PFSK-1 (cell line): Measurements from ENCODE around the gene KRT25.

Experiments used
- POLR2AphosphoS5 ChIP-seq: IDR thresholded peaks from 2 replicates; pipeline ENCODE4 v1.6.1; 2012; ENCODE audit warnings: low read depth, mild to moderate bottlenecking, control low read depth, low read length, moderate library complexity
- SIN3A ChIP-seq: IDR thresholded peaks from 2 replicates; pipeline ENCODE4 v1.6.1; 2012; ENCODE audit warnings: mild to moderate bottlenecking, low read length, moderate library complexity, borderline replicate concordance; ENCODE audit not compliant: insufficient read depth
- TAF1 ChIP-seq: IDR thresholded peaks from 2 replicates; pipeline ENCODE4 v1.6.1; 2012; ENCODE audit warnings: low read length, control low read depth, borderline replicate concordance; ENCODE audit not compliant: insufficient read depth
- TF ChIP-seq, protein P1 (sequence below), 2 experiments: IDR thresholded peaks; 2 replicates each; pipeline versions ENCODE4 v1.6.1 to v1.8.0; 2011 to 2012; ENCODE audit warnings: low read depth in 2 of 2, low read length in 2 of 2, control low read depth in 1 of 2, inconsistent platforms in 1 of 2, mild to moderate bottlenecking in 1 of 2, moderate library complexity in 1 of 2; ENCODE audit not compliant: insufficient read depth in 1 of 2

DNA sequence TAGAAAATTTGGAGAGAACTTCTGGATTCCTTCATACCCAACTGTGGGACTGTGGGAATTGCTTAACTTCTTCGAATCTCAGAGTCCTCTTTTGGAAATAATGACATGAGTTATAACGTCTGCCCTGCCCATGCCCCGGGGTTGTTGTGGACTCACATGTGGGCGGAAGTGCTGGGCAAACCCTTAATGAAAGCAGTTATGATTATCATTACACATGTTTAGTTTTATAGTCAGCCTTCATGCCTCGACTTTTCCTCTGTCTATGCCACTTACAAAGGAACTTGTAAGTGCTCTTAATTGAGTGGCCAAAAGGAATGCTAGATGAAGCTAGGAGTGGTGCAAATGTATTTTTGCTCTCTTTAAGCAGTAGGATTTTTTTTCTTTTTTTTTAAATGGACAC is 23.3 kb upstream of the KRT25 start:
- TF ChIP-seq POLR2AphosphoS5 (no peak), TAF1 (no peak), SIN3A (no peak)
- TF ChIP-seq, protein P1, sequence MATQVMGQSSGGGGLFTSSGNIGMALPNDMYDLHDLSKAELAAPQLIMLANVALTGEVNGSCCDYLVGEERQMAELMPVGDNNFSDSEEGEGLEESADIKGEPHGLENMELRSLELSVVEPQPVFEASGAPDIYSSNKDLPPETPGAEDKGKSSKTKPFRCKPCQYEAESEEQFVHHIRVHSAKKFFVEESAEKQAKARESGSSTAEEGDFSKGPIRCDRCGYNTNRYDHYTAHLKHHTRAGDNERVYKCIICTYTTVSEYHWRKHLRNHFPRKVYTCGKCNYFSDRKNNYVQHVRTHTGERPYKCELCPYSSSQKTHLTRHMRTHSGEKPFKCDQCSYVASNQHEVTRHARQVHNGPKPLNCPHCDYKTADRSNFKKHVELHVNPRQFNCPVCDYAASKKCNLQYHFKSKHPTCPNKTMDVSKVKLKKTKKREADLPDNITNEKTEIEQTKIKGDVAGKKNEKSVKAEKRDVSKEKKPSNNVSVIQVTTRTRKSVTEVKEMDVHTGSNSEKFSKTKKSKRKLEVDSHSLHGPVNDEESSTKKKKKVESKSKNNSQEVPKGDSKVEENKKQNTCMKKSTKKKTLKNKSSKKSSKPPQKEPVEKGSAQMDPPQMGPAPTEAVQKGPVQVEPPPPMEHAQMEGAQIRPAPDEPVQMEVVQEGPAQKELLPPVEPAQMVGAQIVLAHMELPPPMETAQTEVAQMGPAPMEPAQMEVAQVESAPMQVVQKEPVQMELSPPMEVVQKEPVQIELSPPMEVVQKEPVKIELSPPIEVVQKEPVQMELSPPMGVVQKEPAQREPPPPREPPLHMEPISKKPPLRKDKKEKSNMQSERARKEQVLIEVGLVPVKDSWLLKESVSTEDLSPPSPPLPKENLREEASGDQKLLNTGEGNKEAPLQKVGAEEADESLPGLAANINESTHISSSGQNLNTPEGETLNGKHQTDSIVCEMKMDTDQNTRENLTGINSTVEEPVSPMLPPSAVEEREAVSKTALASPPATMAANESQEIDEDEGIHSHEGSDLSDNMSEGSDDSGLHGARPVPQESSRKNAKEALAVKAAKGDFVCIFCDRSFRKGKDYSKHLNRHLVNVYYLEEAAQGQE (IDR thresholded peaks at IDR 0.05; ENCODE audit: insufficient read depth in 1 of 2, low read depth in 2 of 2, low read length in 2 of 2): no peak
